Occipital lobe (tissue), 2 donors: ENCODE measurements around the gene IQCE. TPM values are rescaled to one million over a fixed set of nuclear protein-coding genes. Genes with fewer than 3 reads are reported as not detected.
"Not testable (repeated sequence)": the region's sequence is repeated elsewhere in the genome, so short reads cannot be mapped to it uniquely, and the experiment has no call there.

Source experiments
- DNase-seq: peaks from one replicate; lab custom pipeline; 2025; lab: John Stamatoyannopoulos, UW
- total RNA-seq: library from RNA; depleted of rRNA; stranded (reverse); fragments of >200 nt; gene quantifications from one replicate; pipeline ENCODE4 v1.2.3, GENCODE V29; 2014

IQCE gene
- total RNA-seq, 1 donor from 2014 or later: 22.3 TPM

GRCh38 chr7:2531796-2532110 is 27.0 kb upstream of the IQCE start:
- DNase-seq: not testable (repeated sequence)

DNA sequence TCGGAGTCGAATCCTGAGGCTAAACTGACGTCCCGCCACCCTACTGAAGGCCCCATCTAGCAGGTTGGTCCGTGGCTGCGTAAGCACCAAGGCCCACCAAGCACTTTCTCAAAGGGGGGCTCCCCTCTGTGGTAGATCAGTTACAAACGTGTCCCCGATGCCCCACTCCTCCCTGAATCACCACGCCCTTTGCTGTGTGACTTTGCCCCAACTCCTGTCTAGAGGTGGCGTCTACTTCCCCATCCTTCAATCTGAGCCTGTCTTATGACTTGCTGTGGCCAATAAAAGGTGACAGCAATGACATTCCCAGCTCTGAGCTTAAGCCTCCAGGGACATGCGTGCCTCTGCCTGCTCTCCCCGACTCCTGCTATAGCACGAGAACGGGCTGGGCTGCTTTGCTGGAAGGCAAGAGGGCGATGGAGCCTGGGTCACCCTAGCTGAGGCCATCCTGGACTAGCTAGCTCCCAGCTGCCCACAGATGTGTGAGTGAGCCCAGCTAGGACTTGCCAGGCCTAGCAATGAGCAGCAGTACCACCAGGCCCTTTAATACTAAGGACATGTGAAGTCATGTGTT is 26.5 kb upstream of the IQCE start:
- not testable (repeated sequence) for DNase-seq

DNA sequence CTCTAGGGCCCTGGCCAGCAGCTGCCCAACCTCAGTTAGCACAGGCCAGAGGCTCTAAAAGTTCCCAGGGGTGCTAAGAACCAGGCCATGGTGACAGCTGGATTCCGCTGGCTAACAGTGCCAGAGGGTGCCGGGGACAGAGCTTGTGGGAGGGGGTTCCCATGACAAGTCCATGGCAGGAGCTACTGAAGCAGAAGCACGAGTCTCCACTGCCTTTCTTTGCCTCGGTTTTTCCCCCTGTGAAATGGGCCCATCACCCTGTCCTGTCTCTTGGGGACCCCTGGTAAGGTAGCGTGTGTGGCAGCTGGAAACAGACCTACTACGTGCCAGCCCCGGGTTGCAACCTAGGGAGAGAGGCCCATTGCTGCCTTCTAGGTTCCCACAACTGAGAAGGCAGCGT is 26.0 kb upstream of the IQCE start:
- not testable (repeated sequence) for DNase-seq

DNA sequence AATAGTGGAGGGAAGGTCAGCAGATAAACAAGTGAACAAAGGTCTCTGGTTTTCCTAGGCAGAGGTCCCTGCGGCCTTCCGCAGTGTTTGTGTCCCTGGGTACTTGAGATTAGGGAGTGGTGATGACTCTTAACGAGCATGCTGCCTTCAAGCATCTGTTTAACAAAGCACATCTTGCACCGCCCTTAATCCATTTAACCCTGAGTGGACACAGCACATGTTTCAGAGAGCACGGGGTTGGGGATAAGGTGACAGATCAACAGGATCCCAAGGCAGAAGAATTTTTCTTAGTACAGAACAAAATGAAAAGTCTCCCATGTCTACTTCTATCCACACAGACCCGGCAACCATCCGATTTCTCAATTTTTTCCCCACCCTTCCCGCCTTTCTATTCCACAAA is 25.2 kb upstream of the IQCE start:
- DNase-seq: not testable (repeated sequence)

DNA sequence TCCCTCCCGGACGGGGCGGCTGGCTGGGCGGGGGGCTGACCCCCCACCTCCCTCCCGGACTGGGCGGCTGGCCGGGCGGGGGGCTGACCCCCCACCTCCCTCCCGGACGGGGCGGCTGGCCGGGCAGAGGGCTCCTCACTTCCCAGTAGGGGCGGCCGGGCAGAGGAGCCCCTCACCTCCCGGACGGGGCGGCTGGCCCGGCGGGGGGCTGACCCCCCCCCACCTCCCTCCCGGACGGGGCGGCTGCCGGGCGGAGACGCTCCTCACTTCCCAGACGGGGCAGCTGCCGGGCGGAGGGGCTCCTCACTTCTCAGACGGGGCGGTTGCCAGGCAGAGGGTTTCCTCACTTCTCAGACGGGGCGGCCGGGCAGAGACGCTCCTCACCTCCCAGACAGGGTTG is 24.6 kb upstream of the IQCE start:
- not testable (repeated sequence) for DNase-seq

DNA sequence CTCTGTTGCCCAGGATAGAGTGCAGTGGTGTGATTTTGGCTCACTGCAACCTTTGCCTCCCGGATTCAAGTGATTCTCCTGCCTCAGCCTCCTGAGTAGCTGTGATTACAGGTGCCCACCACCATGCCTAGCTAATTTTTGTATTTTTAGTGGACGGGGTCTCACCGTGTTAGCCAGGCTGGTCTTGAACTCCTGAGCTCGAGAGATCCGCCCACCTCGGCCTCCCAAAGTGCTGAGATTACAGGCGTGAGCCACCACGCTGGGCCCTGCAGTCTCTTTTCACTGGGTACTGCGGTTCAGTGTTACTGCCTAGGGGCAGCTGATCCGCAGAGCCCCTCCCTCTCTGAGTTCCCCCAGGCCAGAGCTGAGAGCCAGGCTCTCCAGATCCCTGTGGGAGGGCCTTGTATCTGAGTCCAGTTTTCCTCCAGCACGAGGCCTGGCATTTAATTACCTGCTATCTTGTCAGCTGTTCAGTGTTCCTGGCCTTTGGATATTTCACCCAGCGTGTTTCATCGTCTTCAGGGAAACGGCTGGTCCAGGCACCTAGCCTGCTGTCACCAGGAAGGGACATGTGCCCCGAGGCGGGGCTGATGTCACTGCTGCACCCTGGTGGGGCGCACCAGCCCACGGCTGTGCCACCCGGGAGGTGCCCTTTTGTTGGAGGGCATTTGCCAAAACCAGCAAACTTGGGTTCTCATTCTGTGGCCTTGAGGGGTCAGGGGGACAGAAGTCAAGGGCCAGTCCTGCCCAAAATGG is 22.7 kb upstream of the IQCE start:
- not testable (repeated sequence) for DNase-seq

DNA sequence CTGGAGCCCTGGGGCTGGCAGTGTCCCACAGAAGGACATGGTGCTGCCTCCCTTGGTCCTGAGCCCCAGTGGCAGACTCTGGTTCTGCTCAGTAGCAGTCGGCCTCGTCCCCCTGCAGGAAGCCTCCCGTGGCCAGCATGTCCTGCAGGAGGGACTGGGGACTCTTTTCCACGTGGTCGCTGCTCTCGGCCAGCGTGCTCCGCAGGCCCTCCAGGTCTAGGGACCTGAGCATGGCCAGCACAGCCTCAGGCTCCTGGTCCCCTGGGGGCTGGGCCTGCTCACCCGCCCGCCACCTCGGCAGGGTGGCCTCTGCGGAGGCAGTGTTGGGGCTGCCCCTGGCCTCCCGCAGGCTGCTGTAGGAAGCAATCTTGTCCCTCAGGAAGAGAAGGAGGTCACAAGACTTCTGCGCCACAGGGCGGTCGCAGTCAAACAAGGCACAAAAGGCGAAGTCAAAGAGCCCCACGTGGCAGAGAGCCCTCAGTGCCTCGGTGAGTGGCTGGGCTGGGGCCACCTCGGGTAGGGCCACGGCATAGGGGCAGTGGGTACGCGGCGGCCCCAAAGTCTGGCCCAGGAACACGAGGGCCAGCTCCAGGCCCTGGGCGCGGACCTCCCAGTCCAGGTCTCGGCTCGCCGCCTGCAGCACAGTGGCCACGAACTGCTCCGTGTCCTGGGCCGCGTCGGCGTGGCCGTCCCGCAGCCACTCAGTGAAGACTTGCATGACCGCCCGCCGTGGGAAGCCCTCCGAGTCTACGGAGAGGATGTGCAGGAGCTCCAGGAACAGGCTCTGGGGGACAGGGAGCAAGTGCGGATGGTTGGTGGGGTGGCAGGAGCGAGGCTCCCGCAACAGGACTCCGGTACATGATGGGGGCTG is 20.6 kb upstream of the IQCE start:
- no peak for DNase-seq

DNA sequence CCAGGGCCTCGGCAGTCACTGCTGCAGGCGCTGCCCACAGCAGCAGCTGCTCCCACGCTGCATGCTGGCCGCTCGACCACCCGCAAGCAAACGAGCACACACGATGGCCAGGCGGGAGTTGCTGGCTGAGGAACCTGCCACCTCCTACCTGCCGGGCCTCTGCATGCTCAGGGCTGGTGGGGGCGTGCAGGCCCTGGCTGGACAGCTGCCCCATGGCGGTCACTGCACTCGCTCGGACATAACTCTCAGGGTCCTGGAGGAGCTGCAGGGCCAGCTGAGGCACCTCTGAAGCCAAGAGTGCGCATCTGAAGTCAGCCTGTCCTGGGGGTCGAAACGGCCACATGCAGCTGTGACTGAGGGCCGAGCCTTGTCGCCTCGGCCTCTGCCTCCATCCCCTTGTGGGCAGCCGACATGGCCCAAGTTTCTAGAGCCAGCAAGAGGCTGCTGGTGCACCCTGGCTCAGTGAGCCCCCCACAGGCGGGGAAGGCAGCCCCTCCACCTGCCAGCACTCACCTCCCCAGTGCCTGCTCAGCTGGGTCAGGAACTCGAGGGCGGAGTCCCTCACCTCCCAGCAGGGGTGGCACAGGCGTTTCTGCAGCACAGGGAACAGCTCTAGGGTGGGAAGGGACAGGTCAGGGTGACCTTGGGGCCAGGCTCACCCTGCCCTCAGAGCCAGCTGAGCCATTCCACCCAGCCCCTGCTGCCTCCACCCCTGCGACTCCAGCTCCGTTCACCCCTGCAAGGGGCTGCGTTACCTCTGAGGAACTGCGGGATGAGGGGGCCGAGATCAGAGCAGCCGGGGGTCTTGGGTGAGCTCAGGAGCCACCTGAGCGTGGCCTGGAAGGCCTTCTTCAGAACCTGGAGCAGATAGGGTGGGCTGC is 19.5 kb upstream of the IQCE start:
- no peak for DNase-seq

- DNase-seq: no peak
Measured at GRCh38 chr7:2540133-2540532, 18.6 kb upstream of the IQCE start.

- no peak for DNase-seq
Measured at GRCh38 chr7:2540641-2541051, 18.1 kb upstream of the IQCE start.

DNA sequence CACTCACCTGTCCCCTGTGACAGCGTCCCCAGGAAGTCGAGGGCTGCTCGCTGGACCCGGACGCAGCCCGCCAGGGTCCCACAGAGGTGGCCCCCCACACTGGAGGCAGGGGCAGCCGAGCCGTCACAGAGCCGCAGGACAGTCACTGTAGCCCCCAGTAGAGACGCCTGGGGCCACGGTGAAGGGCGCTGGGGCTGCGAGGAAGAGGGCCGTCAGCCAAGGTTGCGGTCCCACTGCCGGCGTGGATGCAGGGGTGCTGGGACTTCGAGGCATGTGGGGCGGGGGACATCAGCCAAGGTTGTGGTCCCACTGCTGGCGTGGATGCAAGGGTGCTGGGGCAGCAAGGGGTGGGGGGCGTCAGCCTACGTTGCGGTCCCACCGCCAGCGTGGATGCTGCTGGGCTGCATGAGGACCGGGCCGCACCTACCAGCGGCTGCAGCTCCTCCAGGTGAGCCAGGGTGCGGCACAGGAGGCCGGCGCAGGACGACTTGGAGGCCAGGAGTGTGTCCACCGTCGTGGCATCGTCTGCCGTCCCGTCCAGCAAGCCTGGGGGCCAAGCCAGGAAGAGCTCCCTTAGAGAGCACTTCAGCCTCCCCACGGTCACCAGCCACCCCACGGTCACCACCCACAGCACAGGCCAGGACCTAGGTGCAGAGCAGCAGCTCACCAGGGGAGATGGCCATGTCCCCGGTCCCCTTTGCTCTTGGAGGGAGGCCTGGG is 17.3 kb upstream of the IQCE start:
- no peak for DNase-seq

- no peak for DNase-seq
Measured at GRCh38 chr7:2542011-2542915, 16.5 kb upstream of the IQCE start.

GRCh38 chr7:2542916-2543871 is 15.6 kb upstream of the IQCE start:
- no peak for DNase-seq

GRCh38 chr7:2544541-2545188 is 14.1 kb upstream of the IQCE start:
- no peak for DNase-seq

DNA sequence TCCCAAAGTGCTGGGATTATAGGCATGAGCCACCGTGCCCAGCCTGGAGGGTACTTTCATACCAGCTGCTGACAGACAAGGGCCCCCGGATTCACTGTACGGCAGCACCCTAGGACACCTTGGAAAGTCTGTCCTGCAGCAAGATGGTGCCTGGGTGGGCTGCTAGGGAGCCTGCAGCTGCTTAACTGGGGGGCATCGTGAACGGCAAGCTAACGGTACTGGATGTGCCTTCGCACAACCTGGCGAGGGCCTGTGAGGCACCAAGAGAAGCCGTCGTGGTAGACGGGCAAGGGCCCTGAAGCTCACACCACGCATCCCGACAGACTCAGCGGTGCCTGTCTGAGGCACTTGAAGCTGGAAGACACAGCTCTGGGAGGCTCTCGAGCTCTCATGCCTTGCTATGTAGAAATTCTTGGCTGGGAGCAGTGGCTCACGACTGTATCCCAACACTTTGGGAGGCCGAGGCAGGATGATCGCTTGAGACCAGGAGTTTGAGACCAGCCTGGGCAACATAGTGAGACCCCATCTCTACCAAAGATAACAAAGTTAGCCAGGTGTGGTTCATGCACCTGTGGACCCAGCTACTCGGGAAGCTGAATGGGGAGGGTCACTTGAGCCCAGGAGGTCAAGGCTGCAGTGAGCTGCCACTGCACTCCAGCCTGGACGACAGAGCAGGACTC is 12.9 kb upstream of the IQCE start:
- no peak for DNase-seq

DNA sequence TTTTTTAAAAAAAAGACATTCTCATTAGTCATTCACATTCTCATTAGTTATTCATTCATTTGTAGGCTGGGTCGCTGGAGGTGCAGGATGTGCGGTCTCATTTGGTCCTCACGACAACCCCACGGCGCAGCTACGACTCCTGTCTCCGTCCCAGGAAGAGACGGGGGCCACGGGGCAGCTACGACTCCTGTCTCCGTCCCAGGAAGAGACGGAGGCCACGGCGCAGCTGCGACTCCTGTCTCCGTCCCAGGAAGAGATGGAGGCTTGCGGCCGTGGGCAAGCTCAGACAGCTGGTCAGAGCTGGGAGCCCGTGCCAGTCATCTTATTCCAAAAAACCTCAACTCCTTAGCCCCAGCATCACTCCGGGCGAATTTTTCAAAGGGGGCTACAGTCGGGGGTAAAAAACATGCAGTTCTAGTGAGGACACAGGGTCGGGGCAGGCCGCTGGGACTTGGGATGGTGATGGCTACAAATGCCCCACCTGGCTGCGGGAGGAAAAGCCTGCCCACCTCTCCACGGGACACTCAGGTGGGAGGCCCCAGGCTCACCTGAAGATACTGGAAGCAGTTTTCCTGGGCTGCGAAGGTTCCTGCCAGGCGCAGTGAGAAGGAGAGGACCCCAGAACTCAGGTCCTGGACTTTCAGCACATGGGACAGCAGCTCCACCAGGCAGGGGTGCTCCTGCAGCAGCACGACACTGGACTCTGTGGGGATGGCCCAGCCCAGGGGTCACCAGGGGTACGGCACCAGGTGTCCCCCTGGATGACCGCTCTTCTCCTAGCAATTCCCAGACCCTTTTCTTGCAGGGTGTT is 11.8 kb upstream of the IQCE start:
- DNase-seq: no peak

DNA sequence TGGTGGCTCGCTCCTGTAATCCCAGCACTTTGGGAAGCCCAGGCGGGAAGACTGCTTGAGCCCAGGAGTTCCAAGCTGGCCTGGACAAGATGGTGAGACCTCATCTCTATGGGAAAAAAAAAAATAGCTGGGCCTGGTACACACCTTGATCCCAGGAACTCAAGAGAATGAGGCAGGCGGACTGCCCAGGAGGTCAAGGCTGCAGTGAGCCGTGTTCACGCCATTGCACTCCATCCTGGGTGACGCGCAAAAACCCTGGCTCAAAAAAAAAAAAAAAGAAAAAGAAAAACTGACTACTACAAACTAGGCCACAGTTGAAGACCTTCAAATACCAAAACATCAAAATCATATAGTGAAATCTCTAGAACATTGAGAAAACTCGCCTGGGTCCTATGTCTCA is 7.4 kb upstream of the IQCE start:
- DNase-seq: no peak
